ENCODE measurements around the gene MIA2. TPM values are rescaled to one million over a fixed set of nuclear protein-coding genes. Genes with fewer than 3 reads are reported as not detected.

The MIA2 gene, protein sequence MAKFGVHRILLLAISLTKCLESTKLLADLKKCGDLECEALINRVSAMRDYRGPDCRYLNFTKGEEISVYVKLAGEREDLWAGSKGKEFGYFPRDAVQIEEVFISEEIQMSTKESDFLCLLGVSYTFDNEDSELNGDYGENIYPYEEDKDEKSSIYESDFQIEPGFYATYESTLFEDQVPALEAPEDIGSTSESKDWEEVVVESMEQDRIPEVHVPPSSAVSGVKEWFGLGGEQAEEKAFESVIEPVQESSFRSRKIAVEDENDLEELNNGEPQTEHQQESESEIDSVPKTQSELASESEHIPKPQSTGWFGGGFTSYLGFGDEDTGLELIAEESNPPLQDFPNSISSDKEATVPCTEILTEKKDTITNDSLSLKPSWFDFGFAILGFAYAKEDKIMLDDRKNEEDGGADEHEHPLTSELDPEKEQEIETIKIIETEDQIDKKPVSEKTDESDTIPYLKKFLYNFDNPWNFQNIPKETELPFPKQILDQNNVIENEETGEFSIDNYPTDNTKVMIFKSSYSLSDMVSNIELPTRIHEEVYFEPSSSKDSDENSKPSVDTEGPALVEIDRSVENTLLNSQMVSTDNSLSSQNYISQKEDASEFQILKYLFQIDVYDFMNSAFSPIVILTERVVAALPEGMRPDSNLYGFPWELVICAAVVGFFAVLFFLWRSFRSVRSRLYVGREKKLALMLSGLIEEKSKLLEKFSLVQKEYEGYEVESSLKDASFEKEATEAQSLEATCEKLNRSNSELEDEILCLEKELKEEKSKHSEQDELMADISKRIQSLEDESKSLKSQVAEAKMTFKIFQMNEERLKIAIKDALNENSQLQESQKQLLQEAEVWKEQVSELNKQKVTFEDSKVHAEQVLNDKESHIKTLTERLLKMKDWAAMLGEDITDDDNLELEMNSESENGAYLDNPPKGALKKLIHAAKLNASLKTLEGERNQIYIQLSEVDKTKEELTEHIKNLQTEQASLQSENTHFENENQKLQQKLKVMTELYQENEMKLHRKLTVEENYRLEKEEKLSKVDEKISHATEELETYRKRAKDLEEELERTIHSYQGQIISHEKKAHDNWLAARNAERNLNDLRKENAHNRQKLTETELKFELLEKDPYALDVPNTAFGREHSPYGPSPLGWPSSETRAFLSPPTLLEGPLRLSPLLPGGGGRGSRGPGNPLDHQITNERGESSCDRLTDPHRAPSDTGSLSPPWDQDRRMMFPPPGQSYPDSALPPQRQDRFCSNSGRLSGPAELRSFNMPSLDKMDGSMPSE (N-terminal part only)
- 10 to 100 TPM; 32.3 to 40.8 TPM for total RNA-seq
- 25.2 TPM for polyA plus RNA-seq (ENCODE audit: insufficient read depth, low read depth, low replicate concordance)
- long read RNA-seq, donor 1, partial matches to known transcripts = 8 of 9 reads
- long read RNA-seq, donor 1, other reads (novel, unspliced or antisense) = 0 of 9 reads
- long read RNA-seq, donor 2, partial matches to known transcripts = 0 of 1 reads
- long read RNA-seq, donor 2, other reads (novel, unspliced or antisense) = 0 of 1 reads

DNA sequence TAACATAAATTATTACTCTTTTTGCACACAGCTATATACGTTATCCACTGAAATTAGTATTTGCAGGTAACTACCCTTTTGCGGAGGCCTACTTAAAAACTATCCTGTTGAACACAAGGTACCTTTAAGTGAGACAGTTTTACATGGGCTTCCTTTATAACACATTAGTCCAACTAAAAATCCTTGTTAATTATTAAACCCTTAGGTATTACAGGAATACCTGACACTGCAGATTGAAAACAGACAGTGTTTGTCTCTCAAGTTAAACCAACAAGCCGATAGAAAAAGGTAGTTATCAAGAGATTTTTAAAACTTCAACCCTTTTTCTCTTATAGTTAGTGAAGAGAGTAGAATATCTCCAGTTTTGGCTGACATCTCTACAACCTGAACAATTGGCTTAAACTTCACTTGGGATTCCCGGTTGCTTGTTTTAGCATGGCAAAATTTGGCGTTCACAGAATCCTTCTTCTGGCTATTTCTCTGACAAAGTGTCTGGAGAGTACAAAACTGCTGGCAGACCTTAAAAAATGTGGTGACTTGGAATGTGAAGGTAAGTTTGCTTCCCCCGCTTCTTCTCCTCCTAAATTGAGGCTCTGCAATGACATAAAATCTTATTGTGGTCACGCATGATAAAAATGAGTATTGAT is at the start of gene MIA2:
Gene MIA2 (plus strand): TSS at position 236 of the 647 bp plus-strand sequence. CDS start 200 bp downstream, at position 436.
- no peaks in the 10 kb centered on the region for H3K4me1 ChIP-seq
- H3K27ac ChIP-seq = no peak within 1 kb of the TSS
- no peaks in the 10 kb centered on the region for H3K9me3 ChIP-seq
- H3K4me3 ChIP-seq = no peak within 1 kb of the TSS
- no peaks in the 10 kb centered on the region for H3K27me3 ChIP-seq
- TF ChIP-seq, protein P1, sequence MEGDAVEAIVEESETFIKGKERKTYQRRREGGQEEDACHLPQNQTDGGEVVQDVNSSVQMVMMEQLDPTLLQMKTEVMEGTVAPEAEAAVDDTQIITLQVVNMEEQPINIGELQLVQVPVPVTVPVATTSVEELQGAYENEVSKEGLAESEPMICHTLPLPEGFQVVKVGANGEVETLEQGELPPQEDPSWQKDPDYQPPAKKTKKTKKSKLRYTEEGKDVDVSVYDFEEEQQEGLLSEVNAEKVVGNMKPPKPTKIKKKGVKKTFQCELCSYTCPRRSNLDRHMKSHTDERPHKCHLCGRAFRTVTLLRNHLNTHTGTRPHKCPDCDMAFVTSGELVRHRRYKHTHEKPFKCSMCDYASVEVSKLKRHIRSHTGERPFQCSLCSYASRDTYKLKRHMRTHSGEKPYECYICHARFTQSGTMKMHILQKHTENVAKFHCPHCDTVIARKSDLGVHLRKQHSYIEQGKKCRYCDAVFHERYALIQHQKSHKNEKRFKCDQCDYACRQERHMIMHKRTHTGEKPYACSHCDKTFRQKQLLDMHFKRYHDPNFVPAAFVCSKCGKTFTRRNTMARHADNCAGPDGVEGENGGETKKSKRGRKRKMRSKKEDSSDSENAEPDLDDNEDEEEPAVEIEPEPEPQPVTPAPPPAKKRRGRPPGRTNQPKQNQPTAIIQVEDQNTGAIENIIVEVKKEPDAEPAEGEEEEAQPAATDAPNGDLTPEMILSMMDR (IDR thresholded peaks at IDR 0.05) = no peak
- no peak for TF ChIP-seq POLR2A (IDR thresholded peaks at IDR 0.05)
- no peaks in the 10 kb centered on the region for H3K36me3 ChIP-seq (ENCODE audit: low read depth, missing control alignments)
- WGBS, 2 donors = 79 to 82% methylated on average over 7 of the region's 7 CpGs
- intact Hi-C loops (cut with DNase I; ENCODE audit: low total_unique reads) = no loop called here
- DNase-seq = no peak

DNA sequence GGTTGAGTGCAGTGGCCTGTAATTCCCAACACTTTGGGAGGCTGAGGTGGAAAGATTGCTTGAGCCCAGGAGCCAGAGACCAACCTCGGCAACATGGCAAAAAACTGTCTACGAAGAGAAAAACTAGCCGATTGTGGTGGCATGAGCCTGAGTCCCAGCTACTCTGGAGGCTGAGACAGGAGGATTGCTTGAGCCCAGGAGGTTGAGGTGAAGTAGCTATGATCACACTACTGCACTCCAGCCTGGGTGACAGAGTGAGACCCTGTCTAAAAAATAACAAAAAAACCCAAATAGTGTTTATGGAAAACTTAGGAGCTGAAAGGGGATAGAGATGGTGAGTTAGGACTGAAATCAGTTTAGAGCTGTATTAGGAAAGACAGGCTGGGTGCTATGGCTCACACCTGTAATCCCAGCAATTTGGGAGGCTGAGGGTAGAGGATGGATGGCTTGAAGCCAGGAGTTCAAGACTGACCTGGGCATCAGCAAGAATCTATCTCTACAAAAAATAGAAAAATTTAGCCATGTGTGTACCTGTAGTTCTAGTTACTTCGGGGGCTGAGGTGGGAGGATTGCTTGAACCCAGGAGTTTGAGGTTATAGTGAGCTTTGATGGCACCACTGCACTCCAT is 49.0 kb upstream of the MIA2 start:
- no peaks in the 10 kb centered on the region for H3K9me3 ChIP-seq
- no peaks in the 10 kb centered on the region for H3K36me3 ChIP-seq (ENCODE audit: low read depth, missing control alignments)
- TF ChIP-seq POLR2A (IDR thresholded peaks at IDR 0.05) = no peak
- TF ChIP-seq, protein P1 (IDR thresholded peaks at IDR 0.05) = no peak
- no peaks in the 10 kb centered on the region for H3K4me1 ChIP-seq
- no peaks in the 10 kb centered on the region for H3K27me3 ChIP-seq
- 93 to 97% methylated on average over 4 of the region's 4 CpGs for WGBS, 2 donors
- DNase-seq = no peak
- intact Hi-C loops (cut with DNase I; ENCODE audit: low total_unique reads) = no loop called here
- H3K27ac ChIP-seq = no peak overlapping the region
- no peak overlapping the region for H3K4me3 ChIP-seq

DNA sequence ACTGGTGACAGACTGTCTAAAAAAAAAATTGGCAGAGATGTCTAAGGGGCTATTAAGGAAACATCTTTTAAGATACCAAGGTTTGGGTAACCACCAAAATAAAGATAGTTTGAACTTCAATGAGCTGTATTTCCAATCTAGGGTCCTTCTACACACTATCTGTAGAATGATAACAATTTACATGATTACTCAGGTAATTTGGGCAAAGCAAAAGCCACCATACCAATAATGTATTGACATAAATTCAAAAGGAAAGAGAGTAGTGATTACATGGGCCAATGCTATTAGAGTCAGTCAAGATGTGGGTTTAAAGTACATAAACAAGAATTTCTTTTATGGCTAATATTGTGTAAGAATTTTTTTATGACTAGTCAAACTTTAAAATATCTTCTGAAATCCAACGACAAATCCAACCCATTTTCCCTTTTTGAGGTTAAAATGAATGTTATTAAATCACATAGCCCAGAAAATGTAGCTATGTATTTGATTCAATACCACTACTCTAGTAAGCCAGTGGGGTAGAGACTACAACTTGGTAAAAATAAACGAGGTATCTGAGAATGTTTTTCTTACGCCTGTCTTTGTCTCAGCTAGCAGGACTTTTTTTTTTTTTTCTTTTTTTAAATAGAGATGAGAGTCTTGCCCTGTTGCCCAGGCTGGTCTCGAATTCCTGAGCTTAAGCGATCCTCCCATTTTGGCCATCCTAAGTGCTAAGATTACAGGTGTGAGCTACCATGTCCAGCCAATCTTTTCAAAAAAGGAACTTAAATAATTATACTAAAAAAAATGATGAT is 48.3 kb upstream of the MIA2 start:
- 86 to 96% methylated on average over 5 of the region's 5 CpGs for WGBS, 2 donors

More for the DNA sequence above, 48.3 kb upstream of the MIA2 start:
- no peak overlapping the region for H3K4me3 ChIP-seq
- DNase-seq = no peak
- no peaks in the 10 kb centered on the region for H3K9me3 ChIP-seq
- H3K27ac ChIP-seq = no peak overlapping the region
- TF ChIP-seq, protein P1 (IDR thresholded peaks at IDR 0.05) = no peak
- TF ChIP-seq POLR2A (IDR thresholded peaks at IDR 0.05) = no peak
- H3K36me3 ChIP-seq (ENCODE audit: low read depth, missing control alignments) = no peaks in the 10 kb centered on the region
- intact Hi-C loops (cut with DNase I; ENCODE audit: low total_unique reads) = no loop called here
- no peaks in the 10 kb centered on the region for H3K27me3 ChIP-seq
- H3K4me1 ChIP-seq = no peaks in the 10 kb centered on the region
